ENCODE results near the gene PIM1. TPM values are rescaled to one million over a fixed set of nuclear protein-coding genes. Genes with fewer than 3 reads are reported as not detected.

PIM1 gene
- total and polyA plus RNA-seq, 9 of the 15 experiments (the other 6 are each of a cell fraction or from before 2014, with no cell fraction given) = 19.0 to 789 (median 212) TPM

- no peak; the same call in 1 of the 2 replicates for TF ChIP-seq VEZF1 (CRISPR knock-in tag; IDR thresholded peaks at IDR 0.05)
- TF ChIP-seq SRSF3 (IDR thresholded peaks at IDR 0.05; ENCODE audit: insufficient read depth, low read length) = no peak
- peak; percentile 41; the same call in 1 of the 2 replicates for TF ChIP-seq ZNF311 (CRISPR knock-in tag; IDR thresholded peaks at IDR 0.05)
- no peak for TF ChIP-seq SIX5 (IDR thresholded peaks at IDR 0.05; ENCODE audit: borderline replicate concordance in 1 of 2, insufficient read depth in 1 of 2, low read depth in 1 of 2, low read length in 2 of 2)
- no peak for TF ChIP-seq MTA2 (IDR thresholded peaks at IDR 0.05; ENCODE audit: low read depth)
- TF ChIP-seq CREB1 (IDR thresholded peaks at IDR 0.05) = no peak
- TF ChIP-seq CREB1 (CRISPR knock-in tag; IDR thresholded peaks at IDR 0.05) = no peak
- TF ChIP-seq BRF2 (IDR thresholded peaks at IDR 0.05; ENCODE audit: borderline replicate concordance, insufficient read depth, insufficient read length) = no peak
- TF ChIP-seq CEBPB (tag; IDR thresholded peaks at IDR 0.05) = no peak
- no peak for TF ChIP-seq NR3C1 (CRISPR knock-in tag; IDR thresholded peaks at IDR 0.05)
- no peak for TF ChIP-seq ZNF511 (CRISPR knock-in tag; IDR thresholded peaks at IDR 0.05)
- no peak for TF ChIP-seq CGGBP1 (CRISPR knock-in tag; IDR thresholded peaks at IDR 0.05)
- TF ChIP-seq ZNF655 (CRISPR knock-in tag; IDR thresholded peaks at IDR 0.05) = no peak
- TF ChIP-seq ATF7 (IDR thresholded peaks at IDR 0.05) = no peak
- no peak for TF ChIP-seq ELF2 (CRISPR knock-in tag; IDR thresholded peaks at IDR 0.05)
- no peak for TF ChIP-seq RBBP5 (IDR thresholded peaks at IDR 0.05; ENCODE audit: borderline replicate concordance, insufficient read depth, low read length, poor library complexity, severe bottlenecking)
- no peak for TF ChIP-seq CTBP1 (IDR thresholded peaks at IDR 0.05; ENCODE audit: borderline replicate concordance)
- no peak for TF ChIP-seq TSC22D4 (tag; IDR thresholded peaks at IDR 0.05)
- TF ChIP-seq RB1 (IDR thresholded peaks at IDR 0.05; ENCODE audit: low read depth) = no peak
- TF ChIP-seq ZNF583 (CRISPR knock-in tag; IDR thresholded peaks at IDR 0.05) = no peak
- no peak for TF ChIP-seq SNRNP70 (optimal IDR thresholded peaks at IDR 0.05; ENCODE audit: low read depth, low read length)
- no peak for TF ChIP-seq STAT5B (CRISPR knock-in tag; IDR thresholded peaks at IDR 0.05)
- TF ChIP-seq ZFP91 (CRISPR knock-in tag; IDR thresholded peaks at IDR 0.05) = no peak
These were observed 4.8 kb downstream of the PIM1 start (continued) for GRCh38 chr6:37174515-37175331.
